ENCODE measurements around the gene LEAP2. TPM values are rescaled to one million over a fixed set of nuclear protein-coding genes. Genes with fewer than 3 reads are reported as not detected.

LEAP2 gene
- total and polyA plus RNA-seq, 2 of the 8 experiments (the other 6 are each of a cell fraction or from before 2014, with no cell fraction given), result 1.8 to 2.9 TPM

DNA sequence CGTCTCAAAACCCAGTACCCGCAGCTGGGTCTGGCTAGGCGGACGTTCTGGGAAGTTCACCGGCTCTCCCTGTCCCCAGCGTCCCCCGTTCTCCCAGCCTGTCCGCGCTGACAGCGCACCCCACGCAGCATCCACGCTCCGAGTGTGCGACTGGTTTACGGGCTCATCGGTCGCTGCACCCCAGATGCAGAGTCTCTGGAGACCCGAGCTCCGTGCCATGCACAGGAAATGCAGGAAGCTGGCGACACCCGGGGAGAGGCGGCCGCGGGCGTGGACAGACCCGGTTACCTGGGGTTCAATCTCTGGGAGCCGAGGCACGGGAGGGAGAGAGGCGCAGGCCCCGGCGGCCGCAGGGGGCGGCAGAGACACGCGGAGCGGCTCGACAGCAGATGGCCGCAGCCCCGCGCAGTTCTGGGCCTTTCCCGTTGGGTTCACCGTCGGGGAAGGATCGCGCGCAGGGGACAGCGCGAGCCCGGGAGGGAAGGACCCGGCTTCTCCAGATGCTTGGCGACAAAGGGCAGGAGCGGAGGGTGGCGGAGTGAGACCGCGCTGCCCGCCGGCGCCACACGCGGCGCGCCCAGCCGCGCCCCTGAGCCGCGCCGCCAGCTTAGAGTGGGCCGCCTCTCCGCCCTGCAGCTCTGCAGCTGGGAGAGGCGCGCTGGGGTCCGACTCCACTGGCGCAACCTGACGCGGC, 43.6 kb upstream of the LEAP2 start:
- H3K9ac ChIP-seq (replicated peaks in 1 of 4; ENCODE audit: extremely low read depth in 1 of 4, low read depth in 3 of 4, low read length in 3 of 4), result peak overlapping the region in 3 of 4 experiments; percentile 48 to 62 (median 49); a peak in 4 of 7 replicates
- TF ChIP-seq RBBP5 (IDR thresholded peaks at IDR 0.05; ENCODE audit: borderline replicate concordance, low read depth, low read length) (0 out of 2 replicates have a peak, but pooled peaks have one; percentile 33), CBX8 (IDR thresholded peaks at IDR 0.05; ENCODE audit: borderline replicate concordance, low read depth, low read length) (no peak), MAX (IDR thresholded peaks at IDR 0.05) (peak; percentile 80), E2F6 (IDR thresholded peaks at IDR 0.05) (peak; percentile 69), HDAC2 (IDR thresholded peaks at IDR 0.05; ENCODE audit: borderline replicate concordance in 1 of 2, low read depth in 2 of 2, low read length in 2 of 2) (0 out of 4 replicates have a peak, but pooled peaks of 1 of the 2 experiments have one; percentile 29), BACH1 (IDR thresholded peaks at IDR 0.05; ENCODE audit: low read length) (no peak; the same call in 1 of the 2 replicates), BCL11A (IDR thresholded peaks at IDR 0.05; ENCODE audit: low read depth in 2 of 2, low read length in 2 of 2) (no peak), TAF1 (IDR thresholded peaks at IDR 0.05; ENCODE audit: low read depth, low read length) (no peak; the same call in 1 of the 2 replicates), ZNF274 (IDR thresholded peaks at IDR 0.05; ENCODE audit: borderline replicate concordance, extremely low read depth, low read length) (no peak), POU5F1 (IDR thresholded peaks at IDR 0.05; ENCODE audit: low read depth, low read length) (no peak)

More for the DNA sequence above, 43.6 kb upstream of the LEAP2 start:
- no peaks in the 10 kb centered on the region for H3K79me2 ChIP-seq (ENCODE audit: control insufficient read depth in 1 of 2, insufficient read depth in 2 of 2, low read length in 2 of 2)
- H3K79me1 ChIP-seq (ENCODE audit: low read depth, low read length), result no peaks in the 10 kb centered on the region
- H3K4me3 ChIP-seq (ENCODE audit: extremely low read depth in 1 of 4, insufficient read depth in 2 of 4, low read depth in 3 of 4, low read length in 4 of 4), result peak overlapping the region; percentile 35 to 74 (median 70)
- ChIA-PET CTCF (ENCODE audit: partially characterized antibody) (interaction anchor here (1.0 to 25.6 kb wide), 11 partner anchors 9 to 77 kb away, joined by 3 to 465 read pairs (median 5); partner anchors contain the start of genes CCNI2, GDF9, LEAP2 and UQCRQ), POLR2A (ENCODE audit: partially characterized antibody) (interaction anchor here (0.6 to 5.7 kb wide), 4 partner anchors 9 to 222 kb away, joined by 3 to 30 read pairs (median 4); partner anchors contain the start of genes HSPA4 and SOWAHA)
- H3K36me3 ChIP-seq (ENCODE audit: control insufficient read depth in 2 of 4, insufficient read depth in 4 of 4, low read length in 3 of 4), result no peaks in the 10 kb centered on the region
- WGBS, 2 experiments (ENCODE audit: extremely low coverage in 1 of 2, insufficient coverage in 1 of 2, insufficient read length in 1 of 2, insufficient replicate concordance in 2 of 2, low coverage in 1 of 2, low lambda C conversion rate in 2 of 2, missing lambda C conversion rate in 1 of 2), result 6% methylated on average over 72 of the region's 75 CpGs; no CpG with 5 or more reads in 1 of the 2 experiments
- no peak overlapping the region for H2BK12ac ChIP-seq (ENCODE audit: low read depth, low read length)
- peaks cover 30 to 67% (median 58%) of the 10 kb centered on the region in 4 experiments for H3K27me3 ChIP-seq (replicated peaks in 1 of 4; ENCODE audit: control insufficient read depth in 3 of 4, extremely low read depth in 1 of 4, insufficient read depth in 3 of 4, low read length in 3 of 4)
- no peak overlapping the region for H3K56ac ChIP-seq (replicated peaks; ENCODE audit: insufficient read length, low read depth, low read length)
- H3K23me2 ChIP-seq (ENCODE audit: low read depth, low read length), result peaks cover 10% of the 10 kb centered on the region; the same call in 1 of the 2 replicates
- no peak overlapping the region for H2AK5ac ChIP-seq (ENCODE audit: low read depth, low read length)
- no peak overlapping the region for H2BK20ac ChIP-seq (ENCODE audit: low read length)
- H3K14ac ChIP-seq (ENCODE audit: insufficient read length), result no peak overlapping the region
- FAIRE-seq (no peak), DNase-seq (ENCODE audit: low read depth in 1 of 2, low spot score in 2 of 2) (peak in 1 of 2 experiments; percentile 82)
- H3K4ac ChIP-seq (replicated peaks; ENCODE audit: insufficient read length, low read depth, low read length), result no peak overlapping the region
- peak overlapping the region; percentile 60; the same call in 1 of the 2 replicates for H3K18ac ChIP-seq (ENCODE audit: extremely low read depth, low read length)
- peak overlapping the region; percentile 74; the same call in 1 of the 2 replicates for H2AFZ ChIP-seq (ENCODE audit: low read length)
- H3K23ac ChIP-seq (ENCODE audit: insufficient read length), result no peak overlapping the region
- H2BK5ac ChIP-seq (ENCODE audit: low read depth, low read length), result no peak overlapping the region
- H4K91ac ChIP-seq (replicated peaks; ENCODE audit: insufficient read length, low read length), result no peak overlapping the region
- no peak overlapping the region for H3K27ac ChIP-seq (ENCODE audit: low read depth, low read length)
- peak overlapping the region; percentile 83; the same call in 1 of the 2 replicates for H4K8ac ChIP-seq (ENCODE audit: extremely low read depth, insufficient read depth, low read length)
- H2BK15ac ChIP-seq (ENCODE audit: low read length), result no peak overlapping the region
- no peaks in the 10 kb centered on the region for H4K20me1 ChIP-seq (replicated peaks in 1 of 2; ENCODE audit: control insufficient read depth in 1 of 2, insufficient read depth in 2 of 2, low read length in 2 of 2)
- peak overlapping the region; percentile 12 to 81 for H3K4me2 ChIP-seq (ENCODE audit: insufficient read depth in 1 of 2, low read depth in 2 of 2, low read length in 2 of 2)
- peaks cover 0 to 15% (median 13%) of the 10 kb centered on the region in 4 experiments; a peak in 6 of 7 replicates for H3K4me1 ChIP-seq (replicated peaks in 1 of 4; ENCODE audit: control insufficient read depth in 3 of 4, insufficient read depth in 4 of 4, low read length in 3 of 4)
- no peak overlapping the region for H4K5ac ChIP-seq (ENCODE audit: insufficient read length, low read depth, low read length)
- no peak overlapping the region for H2BK120ac ChIP-seq (replicated peaks; ENCODE audit: low read depth, low read length)
- no peaks in the 10 kb centered on the region for H3K9me3 ChIP-seq (ENCODE audit: insufficient read depth in 2 of 2, low read depth in 1 of 2, low read length in 1 of 2)

All from H1 (cell line).